ENCODE measurements around the gene DHRSX.

DNA sequence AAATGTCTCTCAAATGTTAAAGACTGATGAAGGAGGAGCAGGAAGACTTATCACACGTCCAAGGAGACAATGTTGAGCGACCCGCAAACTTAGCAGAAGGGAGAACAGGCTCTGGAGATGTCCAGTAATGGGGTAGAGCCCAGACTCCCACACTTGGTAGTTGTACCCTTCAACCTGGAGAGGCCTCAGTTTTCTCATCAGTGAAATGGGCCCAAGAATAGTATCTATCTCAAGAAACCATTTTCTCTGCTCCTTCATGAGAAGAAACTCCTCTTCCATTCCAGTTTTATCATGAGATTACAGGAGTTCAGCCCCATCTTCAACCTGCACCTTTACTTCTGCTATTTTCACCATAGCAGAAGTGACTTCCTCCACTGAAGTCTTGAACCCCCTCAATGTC, 169.9 kb downstream of the DHRSX start:
- TF ChIP-seq, protein P1, sequence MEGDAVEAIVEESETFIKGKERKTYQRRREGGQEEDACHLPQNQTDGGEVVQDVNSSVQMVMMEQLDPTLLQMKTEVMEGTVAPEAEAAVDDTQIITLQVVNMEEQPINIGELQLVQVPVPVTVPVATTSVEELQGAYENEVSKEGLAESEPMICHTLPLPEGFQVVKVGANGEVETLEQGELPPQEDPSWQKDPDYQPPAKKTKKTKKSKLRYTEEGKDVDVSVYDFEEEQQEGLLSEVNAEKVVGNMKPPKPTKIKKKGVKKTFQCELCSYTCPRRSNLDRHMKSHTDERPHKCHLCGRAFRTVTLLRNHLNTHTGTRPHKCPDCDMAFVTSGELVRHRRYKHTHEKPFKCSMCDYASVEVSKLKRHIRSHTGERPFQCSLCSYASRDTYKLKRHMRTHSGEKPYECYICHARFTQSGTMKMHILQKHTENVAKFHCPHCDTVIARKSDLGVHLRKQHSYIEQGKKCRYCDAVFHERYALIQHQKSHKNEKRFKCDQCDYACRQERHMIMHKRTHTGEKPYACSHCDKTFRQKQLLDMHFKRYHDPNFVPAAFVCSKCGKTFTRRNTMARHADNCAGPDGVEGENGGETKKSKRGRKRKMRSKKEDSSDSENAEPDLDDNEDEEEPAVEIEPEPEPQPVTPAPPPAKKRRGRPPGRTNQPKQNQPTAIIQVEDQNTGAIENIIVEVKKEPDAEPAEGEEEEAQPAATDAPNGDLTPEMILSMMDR (IDR thresholded peaks at IDR 0.05) = no peak
- TF ChIP-seq EZH2 (IDR thresholded peaks at IDR 0.05; ENCODE audit: borderline replicate concordance, insufficient read depth, low read depth, low read length, poor library complexity, severe bottlenecking) = no peak
